SU-DHL-6 (cell line): ENCODE measurements around the gene TMEM229B.

ENCODE experiments used
- H2AFZ ChIP-seq: fragments of 200-600 bp; sonication (generic); 2 replicates; pipeline ENCODE4 v1.6.1; 2014; ENCODE audit warnings: low read depth, mild to moderate bottlenecking, moderate library complexity, mixed read lengths, antibody characterized with exemption, low read length; ENCODE audit not compliant: severe bottlenecking
- H3F3A ChIP-seq: fragments of 200-600 bp; shearing (Covaris generic); 2 replicates; pipeline ENCODE4 v1.6.0; 2016; ENCODE audit warnings: antibody characterized with exemption, mild to moderate bottlenecking; ENCODE audit not compliant: insufficient read depth
- H3K27ac ChIP-seq: fragments of 200-600 bp; sonication (generic); 2 replicates; pipeline ENCODE4 v1.5.1; 2016; ENCODE audit warnings: low read depth, mild to moderate bottlenecking, low read length, moderate library complexity, mixed read lengths
- H3K27me3 ChIP-seq: fragments of 200-600 bp; sonication (generic), shearing (Covaris generic); 2 replicates; pipeline ENCODE4 v1.6.0; 2014; ENCODE audit warnings: mild to moderate bottlenecking, low read length
- H3K36me3 ChIP-seq: fragments of 200-600 bp; sonication (generic); 2 replicates; pipeline ENCODE4 v1.6.1; 2014; ENCODE audit warnings: mild to moderate bottlenecking, low read length, mixed read lengths
- H3K4me2 ChIP-seq: fragments of 300-600, 200-600 bp; shearing (Covaris generic), sonication (generic); 2 replicates; pipeline ENCODE4 v1.6.0; 2014; ENCODE audit warnings: low read length, low read depth, mild to moderate bottlenecking; ENCODE audit not compliant: poor library complexity, severe bottlenecking
- H3K4me3 ChIP-seq: fragments of 200-600 bp; sonication (generic); 2 replicates; pipeline ENCODE4 v1.5.1; 2014; ENCODE audit warnings: antibody characterized with exemption, low read length, mild to moderate bottlenecking, mixed read lengths; ENCODE audit not compliant: insufficient read depth, poor library complexity, severe bottlenecking
- H3K79me2 ChIP-seq: fragments of 200-600 bp; sonication (generic); 2 replicates; pipeline ENCODE4 v1.6.1; 2014; ENCODE audit warnings: mild to moderate bottlenecking, low read length, moderate library complexity; ENCODE audit not compliant: insufficient read depth
- H3K9ac ChIP-seq: fragments of 200-600 bp; sonication (generic); 2 replicates; pipeline ENCODE4 v1.7.0; 2014; ENCODE audit warnings: mild to moderate bottlenecking, low read length
- H3K9me2 ChIP-seq: fragments of 200-600 bp; sonication (generic); replicated peaks from 2 replicates; pipeline ENCODE4 v1.6.1; 2014; ENCODE audit warnings: low read length; ENCODE audit not compliant: insufficient read depth
- H3K9me3 ChIP-seq: fragments of 200-600 bp; sonication (generic); 2 replicates; pipeline ENCODE4 v1.6.1; 2014; ENCODE audit warnings: low read length, mixed read lengths; ENCODE audit not compliant: insufficient read depth
- H4K20me1 ChIP-seq: fragments of 200-600 bp; sonication (generic); 2 replicates; pipeline ENCODE4 v1.6.1; 2014; ENCODE audit warnings: low read depth, mild to moderate bottlenecking, antibody characterized with exemption, low read length, moderate library complexity, mixed read lengths
- CTCF ChIP-seq: fragments of 200-600 bp; sonication (generic); IDR thresholded peaks from one replicate; pipeline ENCODE4 v1.5.1; 2017; ENCODE audit warnings: antibody characterized with exemption, mild to moderate bottlenecking, low read length, moderate library complexity; ENCODE audit not compliant: insufficient read depth, poor library complexity, severe bottlenecking
- EZH2phosphoT487 ChIP-seq: fragments of 200-600 bp; sonication (generic), shearing (Covaris generic); conservative IDR thresholded peaks from 2 replicates; pipeline ENCODE4 v1.6.1; 2018; ENCODE audit warnings: mild to moderate bottlenecking, antibody characterized with exemption, low read length, moderate library complexity, mixed read lengths

The TMEM229B gene

GRCh38 chr14:67482231-67483164, 6.0 kb downstream of the TMEM229B start:
- TF ChIP-seq CTCF (no peak), EZH2phosphoT487 (no peak)
- H4K20me1 ChIP-seq: no peaks in the 10 kb centered on the region

GRCh38 chr14:67480011-67480410, 8.5 kb downstream of the TMEM229B start:
- Histone ChIP-seq H3K9ac (peak overlapping the region; percentile 25; the same call in 1 of the 2 replicates), H3K9me3 (no peaks in the 10 kb centered on the region), H3K4me2 (peak overlapping the region; percentile 14), H3K79me2 (no peaks in the 10 kb centered on the region), H3K27me3 (no peaks in the 10 kb centered on the region), H3K4me3 (no peak overlapping the region), H2AFZ (no peak overlapping the region), H4K20me1 (no peaks in the 10 kb centered on the region), H3K36me3 (no peaks in the 10 kb centered on the region), H3K9me2 (no peaks in the 10 kb centered on the region), H3F3A (no peaks in the 10 kb centered on the region), H3K27ac (no peak overlapping the region)
- no peak for TF ChIP-seq CTCF
- no peak for TF ChIP-seq EZH2phosphoT487

More at GRCh38 chr14:67482231-67483164, 6.0 kb downstream of the TMEM229B start:
- H3K4me2 ChIP-seq: no peak overlapping the region
- H3K79me2 ChIP-seq: no peaks in the 10 kb centered on the region
- H2AFZ ChIP-seq: no peak overlapping the region
- H3F3A ChIP-seq: no peaks in the 10 kb centered on the region
- H3K9me2 ChIP-seq: no peaks in the 10 kb centered on the region
- H3K9ac ChIP-seq: no peak overlapping the region
- H3K27ac ChIP-seq: no peak overlapping the region
- no peaks in the 10 kb centered on the region for H3K27me3 ChIP-seq
- H3K9me3 ChIP-seq: no peaks in the 10 kb centered on the region
- H3K36me3 ChIP-seq: no peaks in the 10 kb centered on the region
- H3K4me3 ChIP-seq: no peak overlapping the region

- no peak for TF ChIP-seq EZH2phosphoT487
- H3K4me3 ChIP-seq: no peak overlapping the region
- H3K4me2 ChIP-seq: no peak overlapping the region
- no peak overlapping the region for H3K27ac ChIP-seq
- H3K9me3 ChIP-seq: no peaks in the 10 kb centered on the region
- no peaks in the 10 kb centered on the region for H4K20me1 ChIP-seq
- H3K9me2 ChIP-seq: no peaks in the 10 kb centered on the region
- H3F3A ChIP-seq: no peaks in the 10 kb centered on the region
- H3K9ac ChIP-seq: no peak overlapping the region
- H3K79me2 ChIP-seq: no peaks in the 10 kb centered on the region
- no peaks in the 10 kb centered on the region for H3K27me3 ChIP-seq
- H3K36me3 ChIP-seq: no peaks in the 10 kb centered on the region
- H2AFZ ChIP-seq: no peak overlapping the region
These were observed 9.8 kb downstream of the TMEM229B start for GRCh38 chr14:67478800-67479084.
